ENCODE data around the gene CDK18.

CDK18 gene

GRCh38 chr1:205546541-205546940 is 42.1 kb downstream of the CDK18 start:
- no peak for DNase-seq (ENCODE audit: low read depth)
- TF ChIP-seq, protein P1, sequence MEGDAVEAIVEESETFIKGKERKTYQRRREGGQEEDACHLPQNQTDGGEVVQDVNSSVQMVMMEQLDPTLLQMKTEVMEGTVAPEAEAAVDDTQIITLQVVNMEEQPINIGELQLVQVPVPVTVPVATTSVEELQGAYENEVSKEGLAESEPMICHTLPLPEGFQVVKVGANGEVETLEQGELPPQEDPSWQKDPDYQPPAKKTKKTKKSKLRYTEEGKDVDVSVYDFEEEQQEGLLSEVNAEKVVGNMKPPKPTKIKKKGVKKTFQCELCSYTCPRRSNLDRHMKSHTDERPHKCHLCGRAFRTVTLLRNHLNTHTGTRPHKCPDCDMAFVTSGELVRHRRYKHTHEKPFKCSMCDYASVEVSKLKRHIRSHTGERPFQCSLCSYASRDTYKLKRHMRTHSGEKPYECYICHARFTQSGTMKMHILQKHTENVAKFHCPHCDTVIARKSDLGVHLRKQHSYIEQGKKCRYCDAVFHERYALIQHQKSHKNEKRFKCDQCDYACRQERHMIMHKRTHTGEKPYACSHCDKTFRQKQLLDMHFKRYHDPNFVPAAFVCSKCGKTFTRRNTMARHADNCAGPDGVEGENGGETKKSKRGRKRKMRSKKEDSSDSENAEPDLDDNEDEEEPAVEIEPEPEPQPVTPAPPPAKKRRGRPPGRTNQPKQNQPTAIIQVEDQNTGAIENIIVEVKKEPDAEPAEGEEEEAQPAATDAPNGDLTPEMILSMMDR (IDR thresholded peaks at IDR 0.05; ENCODE audit: low read length, missing control alignments) = no peak
- no peak overlapping the region for H3K4me3 ChIP-seq (replicated peaks; ENCODE audit: low read depth, low read length)

DNA sequence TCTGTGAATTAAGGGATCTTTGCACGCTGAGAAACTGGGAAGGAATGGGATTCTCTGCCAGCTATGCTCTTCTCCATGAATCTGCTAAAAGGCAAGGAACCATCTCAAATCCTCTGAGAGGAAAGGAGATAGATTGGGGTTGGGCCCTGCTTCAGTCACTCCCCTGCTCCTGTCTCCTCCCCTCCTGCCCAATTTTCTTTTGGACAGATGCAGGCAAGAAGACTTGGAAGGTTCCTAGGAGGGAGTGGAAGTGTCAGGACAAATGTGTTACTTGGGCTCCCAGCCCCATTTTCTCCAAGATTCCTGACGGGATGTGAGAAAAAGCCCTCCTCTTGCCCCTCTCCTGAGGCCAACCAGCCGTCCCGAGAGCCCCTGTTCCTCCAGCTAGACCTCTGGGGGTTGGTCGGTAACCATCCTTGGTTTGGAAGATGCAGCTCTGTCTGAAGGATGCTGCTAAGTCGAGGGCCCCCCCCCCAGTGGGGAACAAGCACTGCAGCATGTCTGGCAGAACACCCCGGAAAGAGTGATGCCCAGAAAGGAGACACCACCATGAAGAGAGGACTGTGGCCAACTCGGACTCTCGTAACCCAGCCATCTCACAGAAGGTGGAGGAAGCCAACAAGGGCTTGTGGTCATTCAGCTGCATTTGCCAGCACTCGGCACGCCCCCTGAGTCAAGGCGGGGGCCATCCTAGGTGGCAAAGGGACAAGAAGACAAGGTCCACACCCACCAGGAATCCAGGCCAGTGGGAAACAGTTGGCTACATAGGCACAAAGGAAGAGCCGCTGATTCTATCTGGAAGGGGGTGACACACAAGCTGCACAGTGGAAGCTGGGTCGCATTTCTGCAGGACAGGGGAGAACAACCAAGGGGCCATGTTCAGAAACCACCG is 43.7 kb downstream of the CDK18 start:
- H3K4me3 ChIP-seq (replicated peaks; ENCODE audit: low read depth, low read length) = no peak overlapping the region
- TF ChIP-seq, protein P1 (IDR thresholded peaks at IDR 0.05; ENCODE audit: low read length, missing control alignments) = no peak
- no peak for DNase-seq (ENCODE audit: low read depth)

DNA sequence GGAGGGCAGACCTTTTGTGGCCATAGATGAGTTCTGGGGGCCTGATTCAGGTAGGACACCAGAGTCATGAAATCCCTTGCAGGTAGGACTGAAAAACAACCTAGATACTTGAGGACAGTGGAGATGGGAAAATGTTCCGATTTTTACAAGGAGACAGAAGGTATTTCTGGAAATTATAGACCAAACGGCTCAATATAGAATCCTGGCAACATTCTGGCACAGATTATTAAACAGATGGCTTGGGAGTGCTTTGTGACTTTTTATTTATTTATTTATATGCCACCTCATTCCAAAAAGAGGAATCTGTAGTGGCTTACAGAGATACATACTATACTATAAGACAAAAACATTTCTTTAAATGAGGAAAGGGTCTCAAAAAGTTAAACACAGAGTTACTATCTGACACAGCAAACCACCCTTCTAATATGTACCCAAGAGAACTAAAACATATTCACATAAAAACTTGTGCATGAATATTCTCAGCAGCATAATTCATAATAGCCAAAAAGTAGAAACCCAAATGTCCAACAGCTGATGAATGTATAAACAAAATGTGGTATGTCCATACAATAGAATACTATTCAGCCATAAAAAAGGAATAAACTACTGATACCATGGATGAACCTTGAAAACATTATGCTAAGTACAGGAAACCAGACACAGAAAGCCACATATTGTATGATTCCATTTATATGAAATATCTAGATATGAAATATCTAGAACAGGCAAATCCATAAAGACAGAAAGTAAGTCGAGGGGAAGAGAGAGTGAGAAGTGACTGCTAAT is 49.8 kb downstream of the CDK18 start:
- DNase-seq (ENCODE audit: low read depth) = no peak
- H3K4me3 ChIP-seq (replicated peaks; ENCODE audit: low read depth, low read length) = no peak overlapping the region
- TF ChIP-seq, protein P1 (IDR thresholded peaks at IDR 0.05; ENCODE audit: low read length, missing control alignments) = no peak

DNA sequence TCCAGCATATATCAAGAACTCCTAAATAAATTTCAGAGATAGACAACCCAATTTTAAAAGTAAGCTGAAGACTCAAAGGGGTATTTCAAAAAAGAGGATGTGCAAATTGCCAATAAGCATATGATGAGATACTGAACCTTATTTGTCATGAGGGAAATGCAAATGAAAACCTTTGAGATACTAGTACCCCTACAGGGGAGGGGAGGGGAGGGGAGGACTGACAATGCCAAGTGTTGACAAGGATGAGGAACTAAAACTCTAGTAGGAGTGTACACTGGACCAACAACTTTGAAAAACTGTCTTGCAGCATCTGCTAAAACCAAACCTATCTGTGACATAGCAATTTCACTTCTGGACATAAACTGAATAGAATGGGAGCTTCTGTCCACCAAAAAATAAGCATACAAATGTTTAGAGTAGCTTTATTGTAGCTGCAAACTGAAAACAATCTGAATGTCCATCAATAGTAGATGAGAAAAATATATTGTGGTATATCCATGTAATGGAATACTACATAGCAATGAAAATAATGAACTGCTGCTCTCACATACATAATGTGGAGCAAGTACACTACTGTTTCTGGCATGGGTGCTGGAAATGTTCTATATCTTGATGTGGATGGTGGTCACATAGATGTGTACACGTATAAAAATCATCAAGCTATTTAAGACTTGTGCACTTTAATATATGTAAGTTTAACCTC is 57.2 kb downstream of the CDK18 start:
- no peak for DNase-seq (ENCODE audit: low read depth)
- TF ChIP-seq, protein P1 (IDR thresholded peaks at IDR 0.05; ENCODE audit: low read length, missing control alignments) = no peak

DNA sequence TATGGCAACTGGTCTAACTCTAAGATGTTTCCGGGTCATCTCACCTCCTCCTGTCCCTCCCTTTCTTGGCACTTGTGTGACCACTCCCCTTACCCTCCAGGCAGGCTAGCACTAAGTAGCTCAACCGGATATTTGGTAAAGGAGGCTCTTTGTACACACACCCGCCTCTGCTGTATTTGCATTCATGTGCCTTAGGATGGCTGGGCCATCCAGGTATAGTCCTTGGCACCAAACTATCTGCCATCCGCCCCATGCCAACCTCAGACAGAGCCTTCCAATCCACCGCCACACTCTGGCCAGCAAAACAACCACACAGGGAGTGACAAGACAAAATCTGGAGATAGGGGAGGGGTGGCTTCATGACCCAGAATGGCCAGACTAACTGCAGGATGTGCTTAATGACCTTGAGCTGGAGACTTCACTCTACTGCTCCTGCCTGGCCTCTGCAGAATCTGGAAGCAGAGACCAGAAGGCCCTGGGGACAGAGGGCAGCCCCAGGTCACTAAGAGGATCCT is 59.5 kb downstream of the CDK18 start:
- H3K4me3 ChIP-seq (replicated peaks; ENCODE audit: low read depth, low read length) = no peak overlapping the region
- TF ChIP-seq, protein P1 (IDR thresholded peaks at IDR 0.05; ENCODE audit: low read length, missing control alignments) = no peak
- no peak for DNase-seq (ENCODE audit: low read depth)

More for the DNA sequence above, 57.2 kb downstream of the CDK18 start:
- no peak overlapping the region for H3K4me3 ChIP-seq (replicated peaks; ENCODE audit: low read depth, low read length)

DNA sequence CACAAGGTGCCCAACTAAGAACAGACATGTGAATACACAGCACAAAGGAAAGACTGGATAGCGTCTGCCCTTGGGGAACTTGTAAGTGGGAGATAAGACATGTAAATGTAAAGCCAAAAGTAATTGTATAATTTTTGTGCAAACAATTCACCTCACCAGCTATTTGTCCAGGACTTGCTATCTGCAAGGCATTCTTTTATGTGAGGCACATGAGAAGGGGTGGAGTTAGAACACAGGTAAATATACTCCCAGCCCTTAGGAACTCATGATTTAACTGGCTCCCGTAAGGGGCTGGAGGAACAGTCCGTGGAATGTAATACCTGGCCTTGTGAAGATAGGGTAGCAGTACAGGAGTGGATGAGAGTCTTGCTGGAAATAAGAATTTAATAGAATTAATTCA is 61.3 kb downstream of the CDK18 start:
- no peak overlapping the region for H3K4me3 ChIP-seq (replicated peaks; ENCODE audit: low read depth, low read length)
- TF ChIP-seq, protein P1 (IDR thresholded peaks at IDR 0.05; ENCODE audit: low read length, missing control alignments) = no peak
- no peak for DNase-seq (ENCODE audit: low read depth)
